Ovary (tissue), 3 donors: ENCODE data around the gene MME.

ENCODE experiments used
- EP300 ChIP-seq: sonication (generic); formaldehyde crosslinking; IDR thresholded peaks from one replicate; pipeline ENCODE4 v1.6.1; 2017; ENCODE audit warnings: antibody characterized with exemption
- POLR2A ChIP-seq: fragments of 450-650 bp; IDR thresholded peaks from one replicate; pipeline ENCODE4 v1.6.1; 2017; ENCODE audit warnings: antibody characterized with exemption, mild to moderate bottlenecking, moderate library complexity
- TF ChIP-seq, protein P1 (sequence below), 3 donors: fragments of 450-650 bp in 2 of 3; fragments of 200-600 bp in 1 of 3; IDR thresholded peaks; one replicate each; pipeline versions ENCODE4 v1.5.1 to v1.8.0; 2016 to 2022; ENCODE audit warnings: antibody characterized with exemption in 3 of 3, mild to moderate bottlenecking in 1 of 3
- donor health status: DM: no; HTN: no; CAD: no.

DNA sequence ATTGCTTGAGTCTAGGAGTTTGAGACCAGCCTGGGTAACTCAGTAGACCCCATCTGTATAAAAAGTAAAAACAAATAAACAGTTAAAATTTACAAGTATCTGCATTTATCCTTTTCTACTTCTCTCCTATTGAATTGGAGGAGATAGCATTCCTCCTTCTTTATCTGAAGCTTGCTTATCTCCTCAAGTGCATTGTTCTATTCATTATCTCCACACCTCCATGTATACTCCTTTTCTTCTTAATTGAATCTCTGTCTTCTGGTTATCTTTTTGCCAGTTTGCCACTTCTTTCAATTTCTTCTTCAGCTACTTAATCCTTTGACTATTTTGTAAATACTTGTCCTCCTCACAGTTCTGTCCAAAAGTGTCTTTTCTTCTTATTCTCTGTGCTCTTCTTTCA is 124.7 kb downstream of the MME start:
- TF ChIP-seq, protein P1, sequence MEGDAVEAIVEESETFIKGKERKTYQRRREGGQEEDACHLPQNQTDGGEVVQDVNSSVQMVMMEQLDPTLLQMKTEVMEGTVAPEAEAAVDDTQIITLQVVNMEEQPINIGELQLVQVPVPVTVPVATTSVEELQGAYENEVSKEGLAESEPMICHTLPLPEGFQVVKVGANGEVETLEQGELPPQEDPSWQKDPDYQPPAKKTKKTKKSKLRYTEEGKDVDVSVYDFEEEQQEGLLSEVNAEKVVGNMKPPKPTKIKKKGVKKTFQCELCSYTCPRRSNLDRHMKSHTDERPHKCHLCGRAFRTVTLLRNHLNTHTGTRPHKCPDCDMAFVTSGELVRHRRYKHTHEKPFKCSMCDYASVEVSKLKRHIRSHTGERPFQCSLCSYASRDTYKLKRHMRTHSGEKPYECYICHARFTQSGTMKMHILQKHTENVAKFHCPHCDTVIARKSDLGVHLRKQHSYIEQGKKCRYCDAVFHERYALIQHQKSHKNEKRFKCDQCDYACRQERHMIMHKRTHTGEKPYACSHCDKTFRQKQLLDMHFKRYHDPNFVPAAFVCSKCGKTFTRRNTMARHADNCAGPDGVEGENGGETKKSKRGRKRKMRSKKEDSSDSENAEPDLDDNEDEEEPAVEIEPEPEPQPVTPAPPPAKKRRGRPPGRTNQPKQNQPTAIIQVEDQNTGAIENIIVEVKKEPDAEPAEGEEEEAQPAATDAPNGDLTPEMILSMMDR (IDR thresholded peaks at IDR 0.05), result no peak
- TF ChIP-seq EP300, result no peak
- TF ChIP-seq POLR2A, result no peak
